Suprapubic skin (tissue), 4 donors: Measurements from ENCODE around the gene NAA15. TPM values are rescaled to one million over a fixed set of nuclear protein-coding genes. Genes with fewer than 3 reads are reported as not detected.
"Not testable (repeated sequence)": the region's sequence is repeated elsewhere in the genome, so short reads cannot be mapped to it uniquely, and the experiment has no call there.

Source experiments
- DNase-seq, 2 donors: peaks; one replicate each; pipeline ENCODE4 v3.0.0-alpha.2; 2019; ENCODE audit warnings: low spot score in 2 of 2
- H3K27ac ChIP-seq: fragments of 200-600 bp; sonication (generic); one replicate; pipeline ENCODE4 v1.5.1; 2019
- H3K27me3 ChIP-seq: fragments of 200-600 bp; sonication (generic); one replicate; pipeline ENCODE4 v1.5.1; 2019
- H3K36me3 ChIP-seq: fragments of 200-600 bp; sonication (generic); one replicate; pipeline ENCODE4 v1.5.1; 2019
- H3K4me1 ChIP-seq: fragments of 200-600 bp; sonication (generic); one replicate; pipeline ENCODE4 v1.5.1; 2019
- H3K4me3 ChIP-seq: fragments of 200-600 bp; sonication (generic); one replicate; pipeline ENCODE4 v1.5.1; 2019; ENCODE audit warnings: mild to moderate bottlenecking
- H3K9me3 ChIP-seq: fragments of 200-600 bp; sonication (generic); one replicate; pipeline ENCODE4 v1.5.1; 2019
- CTCF ChIP-seq, 2 donors: fragments of 200-600 bp in 1 of 2; fragments of 450-650 bp in 1 of 2; sonication (generic) in 1 of 2; IDR thresholded peaks; one replicate each; pipeline ENCODE4 v1.5.1; 2016 to 2019; ENCODE audit warnings: antibody characterized with exemption in 2 of 2, mild to moderate bottlenecking in 1 of 2, moderate library complexity in 1 of 2
- EP300 ChIP-seq: sonication (generic); formaldehyde crosslinking; IDR thresholded peaks from one replicate; pipeline ENCODE4 v1.6.1; 2017; ENCODE audit warnings: antibody characterized with exemption
- POLR2A ChIP-seq, 2 donors: fragments of 450-650 bp; IDR thresholded peaks; one replicate each; pipeline ENCODE4 v1.6.1; 2017; ENCODE audit warnings: antibody characterized with exemption in 2 of 2, mild to moderate bottlenecking in 2 of 2, moderate library complexity in 2 of 2
- POLR2AphosphoS5 ChIP-seq, 3 donors: sonication (generic); formaldehyde crosslinking; IDR thresholded peaks; one replicate each; pipeline ENCODE4 v1.6.1; 2017; ENCODE audit warnings: antibody characterized with exemption in 3 of 3
- WGBS: methylation state at CpG from one replicate; pipeline ENCODE4 v1.1.5; 2018; 5-methylcytosine and 5-hydroxymethylcytosine counted together
- total RNA-seq, 4 donors: library from RNA; depleted of rRNA; stranded (reverse); fragments of >200 nt; gene quantifications; one replicate each; pipeline ENCODE4 v1.1.0, GENCODE V29; 2016

NAA15 gene
- total RNA-seq, 4 donors from 2014 or later: 26.5 to 41.8 (median 27.8) TPM

- H3K27ac ChIP-seq: no peak overlapping the region
- DNase-seq: no peak
- H3K4me1 ChIP-seq: no peaks in the 10 kb centered on the region
- TF ChIP-seq EP300 (no peak), POLR2A (IDR thresholded peaks at IDR 0.05) (no peak), POLR2AphosphoS5 (IDR thresholded peaks at IDR 0.05) (no peak), CTCF (IDR thresholded peaks at IDR 0.05) (no peak)
- H3K9me3 ChIP-seq: no peaks in the 10 kb centered on the region
- H3K36me3 ChIP-seq: peaks cover 7% of the 10 kb centered on the region
- 87% methylated on average over 3 of the region's 3 CpGs for WGBS
- H3K4me3 ChIP-seq: no peak overlapping the region
- no peaks in the 10 kb centered on the region for H3K27me3 ChIP-seq
Observed at GRCh38 chr4:139403462-139403861, 102.2 kb downstream of the NAA15 start.

- Histone ChIP-seq H3K27ac (no peak overlapping the region), H3K4me3 (no peak overlapping the region), H3K27me3 (no peaks in the 10 kb centered on the region), H3K9me3 (no peaks in the 10 kb centered on the region), H3K4me1 (no peaks in the 10 kb centered on the region), H3K36me3 (no peaks in the 10 kb centered on the region)
- DNase-seq: no peak
- TF ChIP-seq POLR2AphosphoS5 (IDR thresholded peaks at IDR 0.05) (no peak), EP300 (no peak), CTCF (IDR thresholded peaks at IDR 0.05) (no peak), POLR2A (IDR thresholded peaks at IDR 0.05) (no peak)
Observed at GRCh38 chr4:139410312-139410711, 109.0 kb downstream of the NAA15 start.

DNA sequence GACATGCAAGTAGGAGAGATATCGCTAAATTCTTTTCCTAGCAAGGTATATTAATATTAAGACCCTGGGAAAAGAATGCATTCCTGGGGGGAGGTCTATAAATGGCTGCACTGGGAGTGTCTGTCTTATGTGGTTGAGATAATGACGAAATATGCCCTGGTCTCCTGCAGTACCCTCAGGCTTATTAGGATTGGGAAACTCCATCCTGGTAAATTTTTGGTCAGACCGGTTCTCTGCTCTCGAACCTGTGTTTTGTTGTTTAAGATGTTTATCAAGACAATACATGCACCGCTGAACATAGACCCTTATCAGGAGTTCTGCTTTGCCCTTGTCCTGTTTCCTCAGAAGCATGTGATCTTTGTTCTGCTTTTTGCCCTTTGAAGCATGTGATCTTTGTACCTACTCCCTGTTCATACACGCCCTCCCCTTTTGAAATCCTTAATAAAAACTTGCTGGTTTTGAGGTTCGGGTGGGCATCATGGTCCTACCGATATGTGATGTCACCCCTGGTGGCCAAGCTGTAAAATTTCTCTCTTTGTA lies 113.4 kb downstream of the NAA15 start:
- 83% methylated on average over 8 of the region's 8 CpGs for WGBS
- H3K4me1 ChIP-seq: peaks cover 11% of the 10 kb centered on the region
- H3K36me3 ChIP-seq, DNase-seq, H3K4me3 ChIP-seq, H3K27me3 ChIP-seq, H3K9me3 ChIP-seq, H3K27ac ChIP-seq: not testable (repeated sequence)

- TF ChIP-seq CTCF (IDR thresholded peaks at IDR 0.05): peak; percentile 39 to 49
- TF ChIP-seq POLR2A (IDR thresholded peaks at IDR 0.05): no peak
- 85% methylated on average over 2 of the region's 2 CpGs for WGBS
- DNase-seq: no peak
- Histone ChIP-seq H3K36me3 (peaks cover 5% of the 10 kb centered on the region), H3K27me3 (no peaks in the 10 kb centered on the region), H3K4me3 (no peak overlapping the region), H3K9me3 (no peaks in the 10 kb centered on the region), H3K4me1 (peaks cover 13% of the 10 kb centered on the region), H3K27ac (no peak overlapping the region)
Observed at GRCh38 chr4:139416073-139416673, 114.9 kb downstream of the NAA15 start.

DNA sequence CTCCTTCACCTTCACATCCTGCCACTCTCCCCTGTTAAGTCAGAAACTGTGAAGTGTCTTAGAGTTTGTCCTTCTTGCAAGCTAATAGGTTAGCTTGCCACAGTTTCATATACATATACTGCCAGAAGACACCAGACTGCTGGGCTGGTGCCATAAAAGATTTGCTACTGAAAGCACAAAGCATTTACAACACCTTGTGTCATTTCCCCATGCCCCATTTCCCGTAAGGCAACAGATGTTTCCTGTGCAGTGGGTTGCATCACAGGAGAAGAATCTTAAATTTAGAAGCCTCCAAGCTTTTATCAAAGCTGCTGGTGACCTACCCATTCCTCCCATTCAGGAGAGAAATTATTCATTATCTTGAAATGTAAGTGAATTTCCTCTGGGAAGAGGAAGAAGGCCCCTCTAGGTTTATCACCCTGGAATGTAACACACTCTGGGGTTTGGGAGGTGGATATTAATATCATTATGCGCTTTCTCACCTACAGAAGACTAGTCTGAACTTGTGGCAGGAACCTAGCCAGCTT lies 118.1 kb downstream of the NAA15 start:
- H3K27me3 ChIP-seq: no peaks in the 10 kb centered on the region
- H3K4me1 ChIP-seq: peaks cover 13% of the 10 kb centered on the region
- peaks cover 3% of the 10 kb centered on the region for H3K9me3 ChIP-seq
- H3K27ac ChIP-seq: peak overlapping the region; percentile 41
- H3K4me3 ChIP-seq: no peak overlapping the region
- TF ChIP-seq CTCF (IDR thresholded peaks at IDR 0.05) (no peak), POLR2A (IDR thresholded peaks at IDR 0.05) (no peak), POLR2AphosphoS5 (IDR thresholded peaks at IDR 0.05) (peak in 2 of 3 donors; percentile 62 to 65)
- 45% methylated on average over 2 of the region's 2 CpGs for WGBS
- peaks cover 5% of the 10 kb centered on the region for H3K36me3 ChIP-seq
- peak in 1 of 2 donors; percentile 81 for DNase-seq
